SK-N-MC (cell line): ENCODE data around the gene SLC35F4.
"Not testable (repeated sequence)": the region's sequence is repeated elsewhere in the genome, so short reads cannot be mapped to it uniquely, and the experiment has no call there.

Experiments
- DNase-seq: peaks from one replicate; pipeline ENCODE4 v3.0.0-alpha.2; 2011; ENCODE audit warnings: low read depth, low spot score
- H3K27ac ChIP-seq: fragments of 200-600 bp; sonication (generic); 2 replicates; pipeline ENCODE4 v1.5.1; 2016; ENCODE audit warnings: mixed run types
- H3K36me3 ChIP-seq: fragments of 200-600 bp; sonication (generic); 2 replicates; pipeline ENCODE4 v1.6.1; 2017; ENCODE audit warnings: antibody characterized with exemption, low read length, mixed read lengths; ENCODE audit not compliant: insufficient read depth
- H3K4me3 ChIP-seq: fragments of 200-600 bp; sonication (generic); 2 replicates; pipeline ENCODE4 v1.5.1; 2016
- H3K9ac ChIP-seq: fragments of 200-600 bp; sonication (generic); 2 replicates; pipeline ENCODE4 v1.8.0; 2017; ENCODE audit warnings: mixed run types, mixed read lengths; ENCODE audit not compliant: insufficient read length
- H3K9me3 ChIP-seq: fragments of 200-600 bp; sonication (generic); 2 replicates; pipeline ENCODE4 v1.6.1; 2017; ENCODE audit warnings: low read depth, mild to moderate bottlenecking, antibody characterized with exemption, low read length, moderate library complexity, mixed read lengths
- EZH2 ChIP-seq: fragments of 200-600 bp; sonication (generic); IDR thresholded peaks from one replicate; pipeline ENCODE4 v1.6.1; 2017; ENCODE audit warnings: antibody characterized with exemption
- FOXP2 ChIP-seq: optimal IDR thresholded peaks from 2 replicates; pipeline ENCODE3; 2011; ENCODE audit warnings: mild to moderate bottlenecking, moderate library complexity; ENCODE audit not compliant: insufficient read depth; ENCODE audit errors: extremely low read length, control extremely low read depth
- POLR2AphosphoS5 ChIP-seq: IDR thresholded peaks from 2 replicates; pipeline ENCODE4 v1.6.1; 2012; ENCODE audit warnings: mild to moderate bottlenecking, low read depth, low read length, borderline replicate concordance

Gene SLC35F4

GRCh38 chr14:57863471-57863870 lies 2.4 kb downstream of the SLC35F4 start:
- no peaks in the 10 kb centered on the region for H3K9me3 ChIP-seq
- H3K27ac ChIP-seq = no peak overlapping the region
- no peak overlapping the region for H3K4me3 ChIP-seq
- H3K9ac ChIP-seq = no peak overlapping the region
- TF ChIP-seq FOXP2 (no peak), POLR2AphosphoS5 (no peak), EZH2 (no peak)
- H3K36me3 ChIP-seq = no peaks in the 10 kb centered on the region
- DNase-seq = no peak

DNA sequence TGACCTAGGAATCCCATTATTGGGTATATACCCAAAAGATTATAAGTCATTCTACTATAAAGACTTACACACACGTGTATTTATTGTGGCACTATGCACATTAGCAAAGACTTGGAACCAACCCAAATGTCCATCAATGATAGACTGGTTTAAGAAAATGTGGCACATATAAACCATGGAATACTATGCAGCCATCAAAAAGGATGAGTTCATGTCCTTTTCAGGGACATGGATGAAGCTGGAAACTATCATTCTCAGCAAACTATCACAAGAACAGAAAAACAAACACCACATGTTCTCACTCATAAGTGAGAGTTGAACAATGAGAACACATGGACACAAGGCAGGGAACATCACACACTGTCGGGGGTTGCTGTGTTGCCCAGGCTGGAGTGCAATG lies 10.2 kb downstream of the SLC35F4 start:
- H3K9ac ChIP-seq, H3K4me3 ChIP-seq, H3K9me3 ChIP-seq: not testable (repeated sequence)

GRCh38 chr14:57854571-57854970 lies 11.3 kb downstream of the SLC35F4 start:
- TF ChIP-seq FOXP2 = no peak
- TF ChIP-seq EZH2 = no peak
- no peak for TF ChIP-seq POLR2AphosphoS5
- Histone ChIP-seq H3K36me3 (no peaks in the 10 kb centered on the region), H3K4me3 (no peak overlapping the region), H3K9me3 (no peaks in the 10 kb centered on the region), H3K27ac (no peak overlapping the region), H3K9ac (no peak overlapping the region)
- no peak for DNase-seq

More for the DNA sequence above, 10.2 kb downstream of the SLC35F4 start:
- DNase-seq, H3K36me3 ChIP-seq, H3K27ac ChIP-seq: not testable (repeated sequence)

DNA sequence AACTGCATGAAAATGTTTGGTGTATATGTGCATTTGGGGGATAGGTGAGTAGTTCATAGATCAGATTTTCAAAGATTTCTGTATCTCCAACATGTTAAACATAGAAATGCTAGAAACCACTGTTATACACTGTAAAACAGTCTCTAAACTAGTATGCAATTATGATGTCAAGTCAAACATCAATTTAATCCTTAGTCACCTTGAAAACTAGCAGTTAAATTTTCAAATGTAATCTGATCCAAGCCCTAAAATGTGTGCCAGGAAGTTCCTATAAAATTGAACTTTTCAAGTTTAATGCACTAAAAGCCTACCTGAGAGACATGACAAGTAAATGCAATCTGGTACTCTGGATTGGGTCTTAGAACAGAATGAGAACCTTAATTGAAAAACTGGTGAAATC lies 14.5 kb downstream of the SLC35F4 start:
- Histone ChIP-seq H3K9me3 (no peaks in the 10 kb centered on the region), H3K36me3 (no peaks in the 10 kb centered on the region), H3K9ac (no peak overlapping the region), H3K4me3 (no peak overlapping the region), H3K27ac (no peak overlapping the region)
- TF ChIP-seq POLR2AphosphoS5 (no peak), FOXP2 (no peak), EZH2 (no peak)
- DNase-seq = no peak

GRCh38 chr14:57848786-57849185 lies 17.1 kb downstream of the SLC35F4 start:
- Histone ChIP-seq H3K36me3 (no peaks in the 10 kb centered on the region), H3K27ac (no peak overlapping the region), H3K4me3 (no peak overlapping the region), H3K9ac (no peak overlapping the region), H3K9me3 (no peaks in the 10 kb centered on the region)
- TF ChIP-seq FOXP2 = no peak
- TF ChIP-seq POLR2AphosphoS5 = no peak
- TF ChIP-seq EZH2 = no peak
- DNase-seq = no peak

- Histone ChIP-seq H3K9me3 (no peaks in the 10 kb centered on the region), H3K36me3 (no peaks in the 10 kb centered on the region), H3K4me3 (no peak overlapping the region), H3K27ac (no peak overlapping the region), H3K9ac (no peak overlapping the region)
- DNase-seq = no peak
- TF ChIP-seq EZH2 (no peak), FOXP2 (no peak), POLR2AphosphoS5 (no peak)
Measured at GRCh38 chr14:57848353-57848752, 17.5 kb downstream of the SLC35F4 start.

DNA sequence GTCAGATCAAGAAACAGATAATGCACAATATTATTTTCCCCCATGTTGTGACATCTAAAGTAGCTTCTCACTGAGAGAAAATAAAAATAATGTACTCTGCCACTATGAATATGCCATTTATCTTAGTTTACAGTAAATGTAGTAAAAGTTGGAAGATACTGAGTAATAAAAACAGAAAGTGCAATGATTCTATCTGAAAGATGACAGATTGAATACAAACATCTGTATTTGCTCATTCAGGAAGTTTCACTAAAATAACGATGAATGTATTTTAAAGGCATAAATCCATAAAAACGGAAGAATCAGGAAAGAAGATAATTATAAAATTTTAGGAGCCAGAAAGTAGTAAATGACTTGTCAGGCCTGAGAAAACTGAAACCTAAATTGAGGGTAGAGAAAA lies 18.2 kb downstream of the SLC35F4 start:
- no peak for DNase-seq
- Histone ChIP-seq H3K4me3 (no peak overlapping the region), H3K27ac (no peak overlapping the region), H3K9ac (no peak overlapping the region), H3K9me3 (no peaks in the 10 kb centered on the region), H3K36me3 (no peaks in the 10 kb centered on the region)
- no peak for TF ChIP-seq POLR2AphosphoS5
- no peak for TF ChIP-seq EZH2
- TF ChIP-seq FOXP2 = no peak

- Histone ChIP-seq H3K4me3 (no peak overlapping the region), H3K27ac (no peak overlapping the region), H3K36me3 (no peaks in the 10 kb centered on the region), H3K9ac (no peak overlapping the region), H3K9me3 (no peaks in the 10 kb centered on the region)
- TF ChIP-seq EZH2 (no peak), POLR2AphosphoS5 (no peak), FOXP2 (no peak)
- DNase-seq = no peak
Measured at GRCh38 chr14:57847096-57847495, 18.8 kb downstream of the SLC35F4 start.

DNA sequence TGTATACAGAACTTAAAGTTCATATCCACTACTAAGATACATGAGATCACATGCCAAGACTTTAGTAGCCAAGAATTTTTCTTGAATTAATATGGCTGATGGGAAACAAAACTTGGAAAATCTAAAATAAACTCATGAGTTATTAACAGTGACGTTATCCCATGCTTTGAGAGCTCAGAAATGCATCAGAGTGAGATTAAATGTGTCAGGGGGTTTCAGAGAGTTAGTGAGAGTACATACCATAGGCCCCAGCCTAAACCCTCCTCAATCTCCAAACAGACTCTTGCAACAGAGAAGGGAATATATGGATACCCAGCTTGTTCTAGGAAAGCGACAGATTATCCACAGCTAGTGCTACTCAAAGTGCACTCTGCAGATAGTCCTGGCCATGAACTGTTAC lies 19.3 kb downstream of the SLC35F4 start:
- Histone ChIP-seq H3K4me3 (no peak overlapping the region), H3K36me3 (no peaks in the 10 kb centered on the region), H3K9ac (no peak overlapping the region), H3K27ac (no peak overlapping the region), H3K9me3 (no peaks in the 10 kb centered on the region)
- DNase-seq = no peak
- TF ChIP-seq FOXP2 (no peak), EZH2 (no peak), POLR2AphosphoS5 (no peak)
